Measurements from ENCODE around the gene RFX3.

GRCh38 chr9:3256571-3257330, 269.1 kb downstream of the RFX3 start:
- no peak for TF ChIP-seq CTCF (IDR thresholded peaks at IDR 0.05; ENCODE audit: extremely low read depth in 1 of 2, insufficient read depth in 1 of 2, low read depth in 1 of 2, low read length in 2 of 2)
- TF ChIP-seq POLR2A (IDR thresholded peaks at IDR 0.05; ENCODE audit: low read depth, low read length), result no peak
- TF ChIP-seq POLR2AphosphoS5 (IDR thresholded peaks at IDR 0.05; ENCODE audit: insufficient read depth, low read depth, low read length), result no peak
- TF ChIP-seq EZH2 (IDR thresholded peaks at IDR 0.05; ENCODE audit: borderline replicate concordance, low read depth, low read length, severe bottlenecking), result no peak
- no peak for TF ChIP-seq JUN (IDR thresholded peaks at IDR 0.05; ENCODE audit: borderline replicate concordance, insufficient read depth, insufficient read length, low read depth)
- TF ChIP-seq MYC (IDR thresholded peaks at IDR 0.05; ENCODE audit: low read depth, low read length), result no peak
- no peak for TF ChIP-seq MAX (IDR thresholded peaks at IDR 0.05; ENCODE audit: insufficient read depth, insufficient read length)
- no peak for TF ChIP-seq FOS (IDR thresholded peaks at IDR 0.05; ENCODE audit: borderline replicate concordance, insufficient read depth, low read length)
